ENCODE measurements around the gene SLC22A7. TPM values are rescaled to one million over a fixed set of nuclear protein-coding genes. Genes with fewer than 3 reads are reported as not detected.
A peak's percentile ranks its signal among the peaks of the same experiment; 100 is the strongest.

The SLC22A7 gene
- total RNA-seq, 1 donor from 2014 or later: not detected

DNA sequence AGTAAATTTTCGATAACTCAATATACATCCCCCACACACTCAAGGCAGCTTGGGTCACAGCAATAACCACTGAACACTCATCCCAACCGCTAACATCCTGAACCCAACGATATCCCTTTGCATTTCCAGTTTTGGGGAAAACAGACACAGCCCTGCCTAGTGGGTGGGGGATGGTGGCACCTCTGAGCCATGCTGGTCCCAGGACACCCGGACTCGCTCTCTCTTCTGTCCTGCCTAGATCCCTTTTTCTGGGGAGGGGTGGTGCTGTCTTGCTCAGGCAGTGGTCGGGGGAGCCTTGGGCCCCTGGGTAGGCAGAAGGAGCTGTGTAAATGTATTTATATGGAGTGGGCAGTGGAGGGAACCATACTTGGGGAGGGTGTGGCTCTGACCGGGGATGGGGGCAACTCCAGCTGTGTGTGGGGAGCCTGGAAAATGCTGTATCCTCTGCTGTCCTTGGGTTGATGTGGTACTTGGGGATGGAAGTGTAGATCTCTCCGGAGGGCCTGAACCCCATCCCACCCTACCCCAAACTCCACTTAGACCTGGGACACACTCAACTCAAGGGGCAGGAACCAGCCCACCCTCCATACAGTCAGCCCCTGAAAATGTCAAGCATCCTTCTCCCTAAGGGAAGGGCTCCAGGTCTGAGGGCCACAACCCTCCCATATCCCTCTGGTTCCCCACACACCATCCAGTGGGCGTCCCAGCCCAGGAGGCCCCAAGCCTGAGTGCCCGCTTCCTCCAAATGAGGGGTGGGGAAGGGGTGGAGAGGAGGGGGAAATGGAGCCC lies 23.7 kb upstream of the SLC22A7 start:
- H3K27me3 Mint-ChIP-seq: peaks cover 67% of the 10 kb centered on the region
- no peaks in the 10 kb centered on the region for H3K9me3 Mint-ChIP-seq
- H3K4me3 Mint-ChIP-seq: peak overlapping the region; percentile 58
- no peak overlapping the region for H3K27ac Mint-ChIP-seq
- TF ChIP-seq, protein P1, sequence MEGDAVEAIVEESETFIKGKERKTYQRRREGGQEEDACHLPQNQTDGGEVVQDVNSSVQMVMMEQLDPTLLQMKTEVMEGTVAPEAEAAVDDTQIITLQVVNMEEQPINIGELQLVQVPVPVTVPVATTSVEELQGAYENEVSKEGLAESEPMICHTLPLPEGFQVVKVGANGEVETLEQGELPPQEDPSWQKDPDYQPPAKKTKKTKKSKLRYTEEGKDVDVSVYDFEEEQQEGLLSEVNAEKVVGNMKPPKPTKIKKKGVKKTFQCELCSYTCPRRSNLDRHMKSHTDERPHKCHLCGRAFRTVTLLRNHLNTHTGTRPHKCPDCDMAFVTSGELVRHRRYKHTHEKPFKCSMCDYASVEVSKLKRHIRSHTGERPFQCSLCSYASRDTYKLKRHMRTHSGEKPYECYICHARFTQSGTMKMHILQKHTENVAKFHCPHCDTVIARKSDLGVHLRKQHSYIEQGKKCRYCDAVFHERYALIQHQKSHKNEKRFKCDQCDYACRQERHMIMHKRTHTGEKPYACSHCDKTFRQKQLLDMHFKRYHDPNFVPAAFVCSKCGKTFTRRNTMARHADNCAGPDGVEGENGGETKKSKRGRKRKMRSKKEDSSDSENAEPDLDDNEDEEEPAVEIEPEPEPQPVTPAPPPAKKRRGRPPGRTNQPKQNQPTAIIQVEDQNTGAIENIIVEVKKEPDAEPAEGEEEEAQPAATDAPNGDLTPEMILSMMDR (conservative IDR thresholded peaks at IDR 0.05): no peak
- no peaks in the 10 kb centered on the region for H3K36me3 Mint-ChIP-seq
- no peak for DNase-seq (ENCODE audit: extremely low spot score, unreplicated experiment)
- peaks cover 30% of the 10 kb centered on the region for H3K4me1 Mint-ChIP-seq (ENCODE audit: unreplicated experiment)

DNA sequence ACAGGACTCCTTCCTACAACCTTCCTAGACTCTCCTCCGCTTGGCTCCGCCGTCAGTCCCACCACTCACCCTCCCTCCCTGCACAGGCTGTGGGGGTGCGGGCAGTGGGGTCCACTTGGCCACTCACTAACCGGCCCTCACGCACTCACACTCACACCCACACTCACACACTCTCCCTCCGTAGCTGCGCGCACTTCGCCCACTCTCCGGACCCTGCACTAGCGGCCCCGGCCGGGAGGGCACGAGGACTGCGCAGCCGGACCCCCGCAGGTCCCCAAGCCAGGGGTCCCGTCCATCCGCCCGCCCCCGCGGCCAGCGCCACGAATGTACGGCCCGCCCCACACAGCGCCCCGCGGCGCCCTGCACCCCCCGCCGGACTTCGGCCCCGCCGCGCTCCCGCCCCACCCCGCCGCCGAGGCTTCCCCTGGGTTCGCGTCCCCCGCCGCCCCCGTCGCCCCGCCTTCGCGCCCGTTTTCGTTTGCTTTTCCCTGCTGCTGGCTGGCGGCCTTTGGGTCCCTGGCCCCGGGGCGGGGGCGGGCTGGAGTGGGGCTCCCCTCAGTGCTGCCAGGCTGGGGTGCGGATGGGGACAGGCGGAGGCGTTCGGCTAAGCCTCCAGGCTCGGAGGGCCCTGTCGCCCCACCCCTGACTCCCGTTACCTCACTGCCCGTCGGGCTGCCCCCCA lies 23.0 kb upstream of the SLC22A7 start:
- Mint-ChIP-seq H3K4me3 (peak overlapping the region; percentile 83), H3K4me1 (ENCODE audit: unreplicated experiment) (peaks cover 28% of the 10 kb centered on the region), H3K36me3 (no peaks in the 10 kb centered on the region), H3K27ac (no peak overlapping the region), H3K27me3 (peaks cover 66% of the 10 kb centered on the region), H3K9me3 (no peaks in the 10 kb centered on the region)
- TF ChIP-seq, protein P1 (conservative IDR thresholded peaks at IDR 0.05): no peak
- DNase-seq (ENCODE audit: extremely low spot score, unreplicated experiment): no peak

DNA sequence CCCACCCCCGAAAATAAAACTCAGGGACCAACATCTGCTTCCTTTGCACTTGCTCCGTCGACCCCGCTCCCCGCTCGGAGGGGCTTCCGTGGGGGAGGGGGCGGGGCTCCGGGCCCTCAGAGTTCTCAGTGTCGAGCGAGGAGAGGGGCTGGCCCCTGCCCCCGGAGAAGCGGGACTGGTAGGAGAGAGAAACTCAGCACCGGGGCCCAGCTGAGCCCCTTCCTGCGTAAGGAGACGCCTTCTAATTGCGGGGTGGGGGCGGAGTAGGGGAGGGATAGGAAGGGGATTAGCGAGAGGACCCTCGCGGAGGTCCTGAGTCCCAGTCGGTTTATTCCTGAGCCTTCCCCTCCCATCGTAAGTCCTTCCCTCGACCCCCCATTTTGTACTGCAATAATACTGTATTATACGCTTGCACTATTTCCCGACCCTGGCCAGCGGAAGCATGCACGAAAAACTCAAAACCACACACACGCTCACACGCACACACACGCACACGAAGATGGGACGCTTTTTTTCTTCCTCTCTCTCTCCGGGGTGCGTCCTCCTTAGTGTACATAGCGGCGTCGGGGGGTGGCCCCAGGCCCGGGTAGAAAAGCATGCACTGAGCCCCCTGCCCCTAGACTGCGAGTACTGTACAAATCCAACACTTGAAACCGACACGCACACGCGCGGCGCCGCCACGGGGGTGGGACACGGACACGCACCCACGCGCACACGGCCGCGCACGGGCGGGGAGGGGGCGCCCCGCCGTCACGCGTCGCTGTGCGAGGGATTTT lies 22.1 kb upstream of the SLC22A7 start:
- TF ChIP-seq, protein P1 (conservative IDR thresholded peaks at IDR 0.05): no peak
- DNase-seq (ENCODE audit: extremely low spot score, unreplicated experiment): no peak
- Mint-ChIP-seq H3K4me3 (peak overlapping the region; percentile 80), H3K36me3 (no peaks in the 10 kb centered on the region), H3K27me3 (peaks cover 65% of the 10 kb centered on the region), H3K27ac (peak overlapping the region; percentile 65), H3K4me1 (ENCODE audit: unreplicated experiment) (peaks cover 22% of the 10 kb centered on the region), H3K9me3 (no peaks in the 10 kb centered on the region)

DNA sequence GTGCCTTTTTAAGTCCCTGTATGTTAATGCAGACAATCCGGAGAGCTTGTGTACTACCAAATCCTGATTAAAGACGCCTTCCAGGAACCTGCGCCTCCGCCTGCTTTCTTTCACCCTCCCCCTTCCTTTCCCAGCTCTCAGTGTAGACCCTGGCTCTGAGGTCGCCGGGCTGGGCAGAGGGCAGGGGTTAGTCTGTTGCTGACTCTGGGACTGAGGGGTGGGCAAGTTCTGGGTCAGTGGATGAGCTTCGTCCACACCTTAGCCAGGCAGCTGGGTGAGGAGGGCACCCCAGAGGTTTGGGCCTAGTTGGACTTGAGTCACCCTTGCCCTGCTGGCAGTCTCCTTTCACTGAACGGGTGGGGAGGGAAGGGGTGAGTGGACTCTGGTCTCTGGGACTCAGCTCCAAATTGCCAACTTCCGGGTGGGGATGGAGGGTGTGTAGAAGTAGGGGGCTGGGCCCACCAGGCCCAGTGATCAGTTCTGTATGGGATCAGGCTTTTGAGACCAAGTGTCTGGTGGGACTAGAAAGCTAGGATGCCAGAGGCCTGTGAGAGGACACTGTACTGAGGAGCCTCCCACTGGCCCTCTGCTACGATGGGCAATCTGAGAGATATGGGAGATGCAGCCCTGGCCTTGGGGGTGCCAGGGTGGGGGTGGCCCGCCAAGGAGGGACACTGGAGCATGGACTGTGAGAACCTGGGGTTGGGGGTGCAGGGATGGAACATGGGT lies 21.3 kb upstream of the SLC22A7 start:
- Mint-ChIP-seq H3K36me3 (no peaks in the 10 kb centered on the region), H3K4me1 (ENCODE audit: unreplicated experiment) (peaks cover 17% of the 10 kb centered on the region), H3K27ac (peak overlapping the region; percentile 48), H3K4me3 (no peak overlapping the region), H3K27me3 (peaks cover 66% of the 10 kb centered on the region), H3K9me3 (no peaks in the 10 kb centered on the region)
- no peak for DNase-seq (ENCODE audit: extremely low spot score, unreplicated experiment)
- TF ChIP-seq, protein P1 (conservative IDR thresholded peaks at IDR 0.05): no peak

DNA sequence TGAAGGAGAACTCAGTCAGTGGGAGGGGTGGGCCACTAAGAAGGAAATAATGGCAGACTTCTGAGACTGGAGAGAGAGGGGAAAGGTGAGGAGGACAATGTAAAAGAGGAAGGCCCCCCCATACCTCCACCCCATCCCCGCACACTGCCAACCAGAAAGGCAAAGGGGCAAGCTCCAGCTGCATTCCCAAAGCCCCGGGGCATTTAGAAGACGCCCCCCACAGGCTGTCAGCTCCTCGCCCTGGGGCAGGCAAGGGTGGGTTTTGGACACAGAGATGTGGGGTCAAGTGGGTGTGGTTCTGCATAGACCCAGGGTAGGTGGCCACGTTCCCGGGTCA lies 20.8 kb upstream of the SLC22A7 start:
- Mint-ChIP-seq H3K27ac (peak overlapping the region; percentile 48), H3K9me3 (no peaks in the 10 kb centered on the region), H3K4me3 (no peak overlapping the region), H3K36me3 (no peaks in the 10 kb centered on the region), H3K27me3 (peaks cover 67% of the 10 kb centered on the region), H3K4me1 (ENCODE audit: unreplicated experiment) (peaks cover 14% of the 10 kb centered on the region)
- no peak for DNase-seq (ENCODE audit: extremely low spot score, unreplicated experiment)
- TF ChIP-seq, protein P1 (conservative IDR thresholded peaks at IDR 0.05): no peak

Measured in type B pancreatic cell (in vitro differentiated cells).